ENCODE data around the gene GTF2A1L.
"Not testable (repeated sequence)": the region's sequence is repeated elsewhere in the genome, so short reads cannot be mapped to it uniquely, and the experiment has no call there.

Gene GTF2A1L
- 0 to 0.07 reads per million in 2 donors for total RNA-seq

GRCh38 chr2:48617618-48618017 is at the start of gene GTF2A1L:
Gene GTF2A1L (plus strand): TSS chr2:48617856. CDS start chr2:48617875, 19 bp downstream.
- DNase-seq = peak in 1 of 5 experiments; percentile 4

- no peak for DNase-seq
Observed at GRCh38 chr2:48568547-48568946, 49.1 kb upstream of the GTF2A1L start.

GRCh38 chr2:48569433-48569832 is 48.2 kb upstream of the GTF2A1L start:
- no peak for DNase-seq

GRCh38 chr2:48572816-48573215 is 44.8 kb upstream of the GTF2A1L start:
- no peak for DNase-seq

- peak in 1 of 5 experiments; percentile 49 for DNase-seq
Observed at GRCh38 chr2:48574353-48575287, 43.0 kb upstream of the GTF2A1L start.

- DNase-seq = no peak
Observed at GRCh38 chr2:48578313-48578712, 39.3 kb upstream of the GTF2A1L start.

- no peak for DNase-seq
Observed at GRCh38 chr2:48583961-48584360, 33.7 kb upstream of the GTF2A1L start.

GRCh38 chr2:48584551-48584950 is 33.1 kb upstream of the GTF2A1L start:
- DNase-seq = no peak

- DNase-seq = no peak
Observed at GRCh38 chr2:48586433-48586832, 31.2 kb upstream of the GTF2A1L start.

- DNase-seq = no peak
Observed at GRCh38 chr2:48587560-48587959, 30.1 kb upstream of the GTF2A1L start.

GRCh38 chr2:48587961-48588360 is 29.7 kb upstream of the GTF2A1L start:
- no peak for DNase-seq

GRCh38 chr2:48588745-48589144 is 28.9 kb upstream of the GTF2A1L start:
- DNase-seq = peak in 1 of 5 experiments; percentile 13

GRCh38 chr2:48589170-48589767 is 28.4 kb upstream of the GTF2A1L start:
- no peak for DNase-seq

GRCh38 chr2:48590017-48590416 is 27.6 kb upstream of the GTF2A1L start:
- no peak for DNase-seq

GRCh38 chr2:48592067-48592466 is 25.6 kb upstream of the GTF2A1L start:
- no peak for DNase-seq

- DNase-seq = not testable (repeated sequence)
Observed at GRCh38 chr2:48596751-48597150, 20.9 kb upstream of the GTF2A1L start.

- DNase-seq = no peak
Observed at GRCh38 chr2:48597492-48597891, 20.2 kb upstream of the GTF2A1L start.

- peak in 1 of 5 experiments; percentile 27 for DNase-seq
Observed at GRCh38 chr2:48600204-48600813, 17.3 kb upstream of the GTF2A1L start.

GRCh38 chr2:48600917-48601316 is 16.7 kb upstream of the GTF2A1L start:
- no peak for DNase-seq

- peak in 1 of 5 experiments; percentile 10 for DNase-seq
Observed at GRCh38 chr2:48601349-48601748, 16.3 kb upstream of the GTF2A1L start.

GRCh38 chr2:48605482-48606175 is 12.0 kb upstream of the GTF2A1L start:
- no peak for DNase-seq

- DNase-seq = no peak
Observed at GRCh38 chr2:48607307-48608014, 10.2 kb upstream of the GTF2A1L start.
